HepG2 (cell line): ENCODE measurements around the gene RASA2. TPM values are rescaled to one million over a fixed set of nuclear protein-coding genes. Genes with fewer than 3 reads are reported as not detected.

ENCODE experiments used
- AGO2 ChIP-seq: fragments of 200-400 bp; formaldehyde crosslinking; optimal IDR thresholded peaks from 2 replicates; pipeline ENCODE3; 2017; ENCODE audit warnings: mild to moderate bottlenecking, low read depth, low read length, moderate library complexity
- ARNT ChIP-seq: fragments of 450-650 bp; IDR thresholded peaks from 2 replicates; pipeline ENCODE4 v1.6.1; 2017
- CREM ChIP-seq, 2 experiments: sonication (generic) in 1 of 2; formaldehyde crosslinking in 1 of 2; IDR thresholded peaks; 2 replicates each; pipeline versions ENCODE4 v1.4.0 to v1.6.1; 2016 to 2020; ENCODE audit warnings: antibody characterized with exemption in 1 of 2, mild to moderate bottlenecking in 1 of 2, missing genetic modification reagents in 1 of 2
- DNMT3B ChIP-seq: conservative IDR thresholded peaks from 2 replicates; pipeline ENCODE4 v1.6.1; 2016; ENCODE audit warnings: missing biosample characterization, control low read depth
- GATAD2A ChIP-seq: IDR thresholded peaks from 2 replicates; pipeline ENCODE4 v1.6.1; 2016
- HMG20A ChIP-seq: IDR thresholded peaks from 2 replicates; pipeline ENCODE4 v1.6.1; 2016; ENCODE audit warnings: borderline replicate concordance
- KLF13 ChIP-seq: sonication (generic); formaldehyde crosslinking; IDR thresholded peaks from 2 replicates; pipeline ENCODE4 v1.4.0; 2020; ENCODE audit warnings: mild to moderate bottlenecking, missing genetic modification reagents
- MIXL1 ChIP-seq: IDR thresholded peaks from 2 replicates; pipeline ENCODE4 v1.6.1; 2016
- PAWR ChIP-seq: sonication (generic); formaldehyde crosslinking; IDR thresholded peaks from 2 replicates; pipeline ENCODE4 v1.4.0; 2020; ENCODE audit warnings: missing genetic modification reagents, mild to moderate bottlenecking, borderline replicate concordance
- PLRG1 ChIP-seq: fragments of 450-650 bp; conservative IDR thresholded peaks from 2 replicates; pipeline ENCODE4 v1.6.1; 2016
- RXRB ChIP-seq: IDR thresholded peaks from 2 replicates; pipeline ENCODE4 v1.6.1; 2016; ENCODE audit warnings: borderline replicate concordance, missing genetic modification reagents, missing compliant biosample characterization
- SOX6 ChIP-seq, 2 experiments: fragments of 450-650 bp in 1 of 2; sonication (generic) in 1 of 2; formaldehyde crosslinking in 1 of 2; IDR thresholded peaks; 2 replicates each; pipeline versions ENCODE4 v1.4.0 to v1.6.1; 2017 to 2020; ENCODE audit warnings: antibody characterized with exemption in 1 of 2, mild to moderate bottlenecking in 1 of 2, missing genetic modification reagents in 1 of 2
- SP140L ChIP-seq: sonication (generic); formaldehyde crosslinking; IDR thresholded peaks from 2 replicates; pipeline ENCODE4 v1.4.0; 2020; ENCODE audit warnings: missing genetic modification reagents, borderline replicate concordance
- SRF ChIP-seq: IDR thresholded peaks from 2 replicates; pipeline ENCODE4 v1.6.1; 2011; ENCODE audit warnings: mild to moderate bottlenecking, low read depth, low read length, moderate library complexity
- XRCC5 ChIP-seq: fragments of 200-400 bp; formaldehyde crosslinking; optimal IDR thresholded peaks from 2 replicates; pipeline ENCODE3; 2017; ENCODE audit warnings: mild to moderate bottlenecking, low read length
- ZIK1 ChIP-seq: sonication (generic); formaldehyde crosslinking; IDR thresholded peaks from 2 replicates; pipeline ENCODE4 v1.5.0; 2020; ENCODE audit warnings: mild to moderate bottlenecking, low read depth, missing genetic modification reagents, borderline replicate concordance
- ZNF251 ChIP-seq: sonication (generic); formaldehyde crosslinking; IDR thresholded peaks from 2 replicates; pipeline ENCODE4 v1.9.0; 2021; ENCODE audit warnings: mild to moderate bottlenecking, missing genetic modification reagents
- ZNF292 ChIP-seq: sonication (generic); formaldehyde crosslinking; IDR thresholded peaks from 2 replicates; pipeline ENCODE4 v1.8.1; 2022; ENCODE audit warnings: mild to moderate bottlenecking, low read depth, missing genetic modification reagents, borderline replicate concordance
- polyA plus RNA-seq, 8 experiments: library from polyadenylated mRNA; depleted of rRNA in 3 of 8; stranded (reverse) in 7 of 8; unstranded in 1 of 8; fragments of >200 nt; fragmentation: Illumina TruSeq in 4 of 8; extraction: Trizol in 4 of 8; gene quantifications; 2 replicates each; pipeline versions ENCODE4 v1.2.1 to v1.2.3, GENCODE V29; 2011 to 2016; ENCODE audit warnings: low read depth in 4 of 8, missing spikeins in 1 of 8, mixed read lengths in 1 of 8; ENCODE audit not compliant: insufficient read depth in 1 of 8
- total RNA-seq, 5 experiments: library from RNA; depleted of rRNA; stranded (reverse); fragments of >200 nt; fragmentation: Illumina TruSeq; extraction: Trizol; gene quantifications; 2 replicates each; pipeline ENCODE4 v1.2.3, GENCODE V29; 2016; ENCODE audit warnings: low read depth in 1 of 5
- TF ChIP-seq, protein P1 (sequence below): sonication (generic); formaldehyde crosslinking; IDR thresholded peaks from 2 replicates; pipeline ENCODE4 v1.4.0; 2020; ENCODE audit warnings: missing genetic modification reagents
- TF ChIP-seq, protein P2 (sequence below): sonication (generic); formaldehyde crosslinking; IDR thresholded peaks from 2 replicates; pipeline ENCODE4 v1.4.0; 2020; ENCODE audit warnings: missing genetic modification reagents
- TF ChIP-seq, protein P3 (sequence below): sonication (generic); formaldehyde crosslinking; IDR thresholded peaks from 2 replicates; pipeline ENCODE4 v1.4.0; 2020; ENCODE audit warnings: missing genetic modification reagents

Gene RASA2
- total and polyA plus RNA-seq, 2 of the 13 experiments (the other 11 are each of a cell fraction or from before 2014, with no cell fraction given): 5.4 to 8.5 TPM

DNA sequence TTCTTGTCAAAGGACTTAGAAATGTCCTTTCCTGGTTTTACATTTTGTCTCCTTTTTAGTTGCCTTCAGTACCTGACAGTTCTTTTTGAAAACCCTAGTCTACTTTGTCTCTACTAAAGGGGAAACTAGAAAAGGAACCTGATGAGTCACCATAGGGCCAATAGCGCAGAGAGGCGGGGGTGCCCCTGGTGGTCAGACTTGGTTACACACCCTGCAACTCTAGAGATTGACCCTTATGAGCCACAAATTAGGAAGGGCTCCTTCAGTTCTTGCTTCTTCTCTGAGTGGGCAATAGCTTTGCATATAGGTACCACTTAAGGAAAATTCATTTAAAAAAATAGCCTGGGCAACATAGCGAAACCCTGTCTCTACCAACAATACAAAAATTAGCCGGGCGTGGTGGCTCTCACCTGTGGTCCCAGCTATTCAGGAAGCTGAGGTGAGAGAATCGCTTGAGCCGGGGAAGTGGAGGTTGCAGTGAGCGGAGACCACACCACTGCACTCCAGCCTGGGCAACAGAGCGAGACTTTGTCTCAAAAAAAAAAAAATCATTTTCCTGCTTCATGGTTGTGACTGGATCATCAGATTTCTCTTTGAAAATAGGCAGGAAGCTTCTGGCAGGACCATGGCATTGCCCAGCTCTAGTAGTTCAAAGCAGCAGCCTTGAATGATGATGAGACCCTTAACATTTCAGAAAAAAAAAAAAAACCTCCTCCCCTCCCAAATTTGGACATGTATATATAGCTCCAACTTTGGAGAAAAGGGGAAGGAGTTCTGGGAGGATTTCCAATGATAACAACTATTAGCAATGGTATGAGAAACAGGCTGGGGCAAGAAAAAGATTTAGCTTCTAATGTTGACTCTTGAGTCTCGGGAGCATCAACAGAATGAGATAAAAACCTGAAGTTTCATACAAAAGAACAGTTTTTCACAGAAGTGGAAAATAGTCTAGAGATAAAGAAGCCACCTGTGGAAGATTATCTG, 45.2 kb upstream of the RASA2 start (continued):
- TF ChIP-seq, protein P1, sequence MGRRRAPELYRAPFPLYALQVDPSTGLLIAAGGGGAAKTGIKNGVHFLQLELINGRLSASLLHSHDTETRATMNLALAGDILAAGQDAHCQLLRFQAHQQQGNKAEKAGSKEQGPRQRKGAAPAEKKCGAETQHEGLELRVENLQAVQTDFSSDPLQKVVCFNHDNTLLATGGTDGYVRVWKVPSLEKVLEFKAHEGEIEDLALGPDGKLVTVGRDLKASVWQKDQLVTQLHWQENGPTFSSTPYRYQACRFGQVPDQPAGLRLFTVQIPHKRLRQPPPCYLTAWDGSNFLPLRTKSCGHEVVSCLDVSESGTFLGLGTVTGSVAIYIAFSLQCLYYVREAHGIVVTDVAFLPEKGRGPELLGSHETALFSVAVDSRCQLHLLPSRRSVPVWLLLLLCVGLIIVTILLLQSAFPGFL (CRISPR knock-in tag): no peak
- no peak for TF ChIP-seq KLF13 (CRISPR knock-in tag)
- TF ChIP-seq PLRG1: no peak
- TF ChIP-seq CREM (IDR thresholded peaks at IDR 0.05): no peak
- TF ChIP-seq CREM (CRISPR knock-in tag; IDR thresholded peaks at IDR 0.05): no peak
- TF ChIP-seq SRF: no peak
- TF ChIP-seq XRCC5: peak; percentile 62
- TF ChIP-seq, protein P2, sequence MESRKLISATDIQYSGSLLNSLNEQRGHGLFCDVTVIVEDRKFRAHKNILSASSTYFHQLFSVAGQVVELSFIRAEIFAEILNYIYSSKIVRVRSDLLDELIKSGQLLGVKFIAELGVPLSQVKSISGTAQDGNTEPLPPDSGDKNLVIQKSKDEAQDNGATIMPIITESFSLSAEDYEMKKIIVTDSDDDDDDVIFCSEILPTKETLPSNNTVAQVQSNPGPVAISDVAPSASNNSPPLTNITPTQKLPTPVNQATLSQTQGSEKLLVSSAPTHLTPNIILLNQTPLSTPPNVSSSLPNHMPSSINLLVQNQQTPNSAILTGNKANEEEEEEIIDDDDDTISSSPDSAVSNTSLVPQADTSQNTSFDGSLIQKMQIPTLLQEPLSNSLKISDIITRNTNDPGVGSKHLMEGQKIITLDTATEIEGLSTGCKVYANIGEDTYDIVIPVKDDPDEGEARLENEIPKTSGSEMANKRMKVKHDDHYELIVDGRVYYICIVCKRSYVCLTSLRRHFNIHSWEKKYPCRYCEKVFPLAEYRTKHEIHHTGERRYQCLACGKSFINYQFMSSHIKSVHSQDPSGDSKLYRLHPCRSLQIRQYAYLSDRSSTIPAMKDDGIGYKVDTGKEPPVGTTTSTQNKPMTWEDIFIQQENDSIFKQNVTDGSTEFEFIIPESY: peak; percentile 82
- TF ChIP-seq SP140L (CRISPR knock-in tag): no peak
- TF ChIP-seq ARNT: no peak
- no peak for TF ChIP-seq SOX6 (IDR thresholded peaks at IDR 0.05)
- TF ChIP-seq SOX6 (CRISPR knock-in tag; IDR thresholded peaks at IDR 0.05): peak; percentile 9; the same call in 1 of the 2 replicates
- TF ChIP-seq ZNF292 (CRISPR knock-in tag): no peak
- TF ChIP-seq AGO2: no peak
- TF ChIP-seq ZIK1 (CRISPR knock-in tag): no peak
- TF ChIP-seq, protein P3, sequence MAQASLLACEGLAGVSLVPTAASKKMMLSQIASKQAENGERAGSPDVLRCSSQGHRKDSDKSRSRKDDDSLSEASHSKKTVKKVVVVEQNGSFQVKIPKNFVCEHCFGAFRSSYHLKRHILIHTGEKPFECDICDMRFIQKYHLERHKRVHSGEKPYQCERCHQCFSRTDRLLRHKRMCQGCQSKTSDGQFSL: no peak
- peak; percentile 52 for TF ChIP-seq GATAD2A (CRISPR knock-in tag)
- no peak for TF ChIP-seq DNMT3B (CRISPR knock-in tag)
- peak; percentile 44; the same call in 1 of the 2 replicates for TF ChIP-seq HMG20A (CRISPR knock-in tag)
- TF ChIP-seq RXRB (CRISPR knock-in tag): 0 out of 2 replicates have a peak, but pooled peaks have one; percentile 17
- TF ChIP-seq PAWR: no peak
- TF ChIP-seq ZNF251 (CRISPR knock-in tag): no peak
- TF ChIP-seq MIXL1 (CRISPR knock-in tag): 0 out of 2 replicates have a peak, but pooled peaks have one; percentile 50
- TF ChIP-seq, all 625 proteins: peak for 28
